Pancreas (tissue), 10 donors: ENCODE measurements around the gene FLNA. TPM values are rescaled to one million over a fixed set of nuclear protein-coding genes. Genes with fewer than 3 reads are reported as not detected.
A peak's percentile ranks its signal among the peaks of the same experiment; 100 is the strongest.

Experiments
- ATAC-seq, 4 donors: fragments of 200-7000 bp; cut with Tn5 transposase; one replicate each; pipeline versions ENCODE4 v1.8.0 to v1.9.1; 2020; ENCODE audit warnings: mild to moderate bottlenecking in 4 of 4, moderate library complexity in 4 of 4
- DNase-seq, 6 donors: peaks; one replicate each; pipeline ENCODE4 v3.0.0-alpha.2; 2020
- FAIRE-seq: peaks from 2 replicates; lab custom pipeline; 2012; peaks lifted over from hg19 to GRCh38; lab: Jason Lieb, UNC
- H3K27ac ChIP-seq, 4 donors: fragments of 200-600 bp; sonication (generic); 1 replicate in 3 of 4; 2 replicates in 1 of 4; pipeline versions ENCODE4 v1.5.0 to v1.8.0; 2020
- H3K27me3 ChIP-seq, 4 donors: fragments of 200-600 bp; one replicate each; pipeline ENCODE4 v1.8.0; 2021
- H3K36me3 ChIP-seq, 3 donors: fragments of 200-600 bp; sonication (generic) in 1 of 3; one replicate each; pipeline versions ENCODE4 v1.5.0 to v1.8.0; 2020 to 2021
- H3K4me1 ChIP-seq, 3 donors: fragments of 200-600 bp; one replicate each; pipeline ENCODE4 v1.8.0; 2021
- H3K4me3 ChIP-seq, 4 donors: fragments of 200-600 bp; sonication (generic) in 2 of 4; one replicate each; pipeline versions ENCODE4 v1.5.0 to v1.8.0; 2020 to 2021
- H3K9me3 ChIP-seq, 4 donors: fragments of 200-600 bp; one replicate each; pipeline ENCODE4 v1.8.0; 2021
- WGBS, 2 donors: extraction: QIAGEN DNeasy Blood & Tissue Kit; methylation state at CpG; one replicate each; pipeline ENCODE4 v1.1.7; 2013; 5-methylcytosine and 5-hydroxymethylcytosine counted together
- intact Hi-C, 3 donors: fragments of 100-400 bp; cut with DNase I; formaldehyde crosslinking; loops; one replicate each; pipeline versions ENCODE4 v1.11.1 to v1.14.2; 2022
- polyA plus RNA-seq, 2 donors: library from polyadenylated mRNA; stranded (reverse); fragments of 200-250 nt; gene quantifications; one replicate each; pipeline ENCODE4 v1.2.3, GENCODE V29; 2013
- total RNA-seq, 6 donors: library from RNA; stranded (reverse); fragmentation: NEBNext Ultra II Directional in 4 of 6; extraction: Animal tissue kit (Norgen Biotek cat#: 25700) in 4 of 6; gene quantifications; one replicate each; pipeline versions ENCODE4 v1.2.1 to v1.2.4, GENCODE V29; 2021 to 2023
- TF ChIP-seq, protein P1 (sequence below), 4 donors: fragments of 200-600 bp; sonication (generic) in 3 of 4; IDR thresholded peaks; one replicate each; pipeline versions ENCODE4 v1.5.0 to v1.8.0; 2021; ENCODE audit warnings: antibody characterized with exemption in 4 of 4
- donor health status: healthy with polysubstance abuse.
- donor health status: DM: no; HTN: no; CAD: no; lungs with moderate emphysema.
- donor health status: DM: no; HTN: no; CAD: no.
- donor health status: control.
- donor health status: control.
- donor health status: Bipolar disorder and iron deficiency.
- donor health status: DM: yes; HTN: yes; CAD: no.
- donor health status: DM: no; HTN: no; CAD: no.
- donor health status: DM: no; HTN: no; CAD: no.
- donor health status: DM: yes; HTN: yes; CAD: no.

FLNA gene
- total and polyA plus RNA-seq, 8 donors: 67.0 to 298 (median 184) TPM

DNA sequence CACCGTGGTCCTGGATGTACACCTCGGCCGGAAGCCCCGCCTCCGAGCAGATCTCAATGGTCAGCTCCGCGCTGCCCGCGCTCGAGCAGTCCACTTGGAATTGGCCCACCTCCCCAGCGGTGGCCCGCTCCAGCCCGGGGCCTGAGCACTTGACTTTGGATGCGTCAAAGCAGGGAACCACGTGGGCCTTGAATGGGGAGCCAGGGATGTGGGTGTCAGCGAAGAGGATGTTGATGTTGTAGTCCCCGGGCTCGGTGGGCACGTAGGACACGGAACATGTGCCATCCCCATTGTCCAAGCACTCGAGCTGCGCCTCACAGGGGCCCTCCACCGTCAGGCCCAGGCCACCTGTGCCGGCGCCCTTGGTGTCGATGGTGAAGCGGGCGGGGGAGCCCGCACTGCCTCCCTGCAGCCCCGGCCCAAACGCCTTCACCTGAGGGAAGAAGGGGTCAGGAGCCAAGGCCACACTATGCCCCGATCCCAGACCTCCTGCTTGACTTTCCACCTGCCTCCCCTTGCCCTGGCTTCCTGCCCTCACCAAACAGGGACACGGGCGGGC lies 14.2 kb downstream of the FLNA start:
- ATAC-seq: no peak
- no peak overlapping the region for H3K27ac ChIP-seq
- no peaks in the 10 kb centered on the region for H3K9me3 ChIP-seq
- no peak for DNase-seq
- H3K4me3 ChIP-seq: no peak overlapping the region
- intact Hi-C loops: no loop called here
- TF ChIP-seq, protein P1, sequence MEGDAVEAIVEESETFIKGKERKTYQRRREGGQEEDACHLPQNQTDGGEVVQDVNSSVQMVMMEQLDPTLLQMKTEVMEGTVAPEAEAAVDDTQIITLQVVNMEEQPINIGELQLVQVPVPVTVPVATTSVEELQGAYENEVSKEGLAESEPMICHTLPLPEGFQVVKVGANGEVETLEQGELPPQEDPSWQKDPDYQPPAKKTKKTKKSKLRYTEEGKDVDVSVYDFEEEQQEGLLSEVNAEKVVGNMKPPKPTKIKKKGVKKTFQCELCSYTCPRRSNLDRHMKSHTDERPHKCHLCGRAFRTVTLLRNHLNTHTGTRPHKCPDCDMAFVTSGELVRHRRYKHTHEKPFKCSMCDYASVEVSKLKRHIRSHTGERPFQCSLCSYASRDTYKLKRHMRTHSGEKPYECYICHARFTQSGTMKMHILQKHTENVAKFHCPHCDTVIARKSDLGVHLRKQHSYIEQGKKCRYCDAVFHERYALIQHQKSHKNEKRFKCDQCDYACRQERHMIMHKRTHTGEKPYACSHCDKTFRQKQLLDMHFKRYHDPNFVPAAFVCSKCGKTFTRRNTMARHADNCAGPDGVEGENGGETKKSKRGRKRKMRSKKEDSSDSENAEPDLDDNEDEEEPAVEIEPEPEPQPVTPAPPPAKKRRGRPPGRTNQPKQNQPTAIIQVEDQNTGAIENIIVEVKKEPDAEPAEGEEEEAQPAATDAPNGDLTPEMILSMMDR (IDR thresholded peaks at IDR 0.05): no peak
- FAIRE-seq: no peak
- WGBS, 2 donors: 94% methylated on average over 33 to 34 of the region's 34 CpGs
- H3K4me1 ChIP-seq: no peaks in the 10 kb centered on the region
- H3K27me3 ChIP-seq: no peaks in the 10 kb centered on the region
- peaks cover 0 to 4% (median 0%) of the 10 kb centered on the region in 3 donors for H3K36me3 ChIP-seq

DNA sequence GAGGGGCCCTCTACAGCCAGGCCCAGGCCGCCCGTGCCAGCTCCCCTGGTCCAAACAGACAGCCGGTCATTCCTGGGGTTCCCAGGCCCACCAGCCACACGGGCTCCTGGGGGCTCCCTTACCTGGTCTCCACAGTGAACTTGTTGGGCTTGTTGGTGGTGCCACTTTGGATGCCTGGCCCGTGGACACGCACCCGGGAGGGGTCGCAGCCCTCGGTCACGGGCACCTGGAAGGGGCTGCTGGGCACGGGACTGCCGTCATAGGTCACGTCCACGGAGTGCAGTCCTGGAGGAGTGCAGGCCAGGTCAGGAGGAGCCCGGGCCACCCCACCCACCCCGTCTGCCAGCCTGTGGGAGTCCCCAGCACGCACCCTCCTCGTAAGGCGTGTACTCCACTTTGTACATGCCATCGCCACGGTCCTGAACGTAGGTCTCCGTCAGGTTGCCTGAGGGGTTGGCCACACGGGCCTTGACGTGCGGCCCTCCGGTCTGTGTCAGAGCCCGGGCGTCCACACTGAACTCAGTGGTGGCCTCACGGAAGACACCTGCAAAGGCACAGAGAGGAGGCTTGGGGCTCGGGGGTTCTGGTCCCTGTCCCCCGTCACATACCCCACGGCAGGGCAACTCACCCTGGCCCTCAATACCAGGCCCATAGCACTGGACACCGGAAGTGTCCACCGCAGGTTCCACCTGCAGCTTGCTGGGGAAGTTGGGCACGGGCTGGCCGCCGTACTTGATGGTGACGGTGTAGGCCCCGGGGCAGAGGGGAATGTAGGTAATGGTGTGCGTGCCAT lies 14.9 kb downstream of the FLNA start:
- no peak for ATAC-seq
- no peak overlapping the region for H3K4me3 ChIP-seq
- H3K36me3 ChIP-seq: peaks cover 0 to 4% (median 0%) of the 10 kb centered on the region in 3 donors
- H3K27ac ChIP-seq: no peak overlapping the region
- H3K9me3 ChIP-seq: no peaks in the 10 kb centered on the region
- TF ChIP-seq, protein P1 (IDR thresholded peaks at IDR 0.05): no peak
- FAIRE-seq: no peak
- H3K27me3 ChIP-seq: no peaks in the 10 kb centered on the region
- DNase-seq: no peak
- intact Hi-C loops: no loop called here
- no peaks in the 10 kb centered on the region for H3K4me1 ChIP-seq
- 94 to 97% methylated on average over 39 to 41 of the region's 41 CpGs for WGBS, 2 donors

DNA sequence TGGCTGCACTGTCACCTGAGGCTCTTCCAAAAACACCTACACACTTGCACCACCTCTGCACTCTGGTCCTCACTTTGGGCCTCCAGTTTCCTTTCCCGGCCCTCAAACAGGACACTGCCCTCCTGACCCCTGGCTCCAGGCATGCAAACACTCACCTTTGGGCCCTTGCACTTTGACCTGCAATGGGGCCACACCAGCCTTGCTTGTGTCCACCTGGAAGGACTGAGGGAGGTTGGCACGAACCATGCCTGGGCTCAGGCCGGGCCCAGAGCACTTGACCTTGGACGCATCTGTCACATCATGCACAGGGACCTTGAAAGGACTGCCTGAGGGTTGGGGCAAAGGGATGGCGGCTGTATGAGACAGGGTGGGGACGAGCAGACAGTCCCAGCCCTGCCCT lies 15.6 kb downstream of the FLNA start:
- TF ChIP-seq, protein P1 (IDR thresholded peaks at IDR 0.05): no peak
- FAIRE-seq: no peak
- ATAC-seq: no peak
- H3K4me3 ChIP-seq: no peak overlapping the region
- H3K27ac ChIP-seq: no peak overlapping the region
- DNase-seq: peak in 1 of 6 donors; percentile 52
- 49 to 67% methylated on average over 6 of the region's 6 CpGs for WGBS, 2 donors
- no peaks in the 10 kb centered on the region for H3K4me1 ChIP-seq
- intact Hi-C loops: no loop called here
- no peaks in the 10 kb centered on the region for H3K9me3 ChIP-seq
- no peaks in the 10 kb centered on the region for H3K27me3 ChIP-seq
- H3K36me3 ChIP-seq: peaks cover 0 to 4% (median 0%) of the 10 kb centered on the region in 3 donors

DNA sequence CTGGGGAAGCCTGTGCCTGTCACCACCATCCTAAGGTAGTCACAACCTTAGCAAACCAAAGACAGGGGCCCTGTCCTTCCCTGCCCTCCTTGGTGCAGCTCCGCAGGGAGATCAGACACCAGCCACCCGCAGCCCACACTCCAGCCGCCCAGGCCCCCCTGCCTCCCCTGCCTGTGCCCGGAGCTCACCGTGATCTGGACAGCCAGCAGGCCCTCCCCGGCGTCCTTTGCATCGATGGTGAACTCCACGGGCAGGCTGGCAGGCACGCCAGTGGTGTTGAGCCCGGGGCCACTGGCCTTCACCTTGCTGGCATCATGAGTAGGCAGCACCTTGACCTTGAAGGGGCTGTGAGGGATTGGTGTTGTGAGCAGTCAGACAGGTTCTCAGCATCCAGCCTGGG lies 16.4 kb downstream of the FLNA start:
- Histone ChIP-seq H3K4me3 (no peak overlapping the region), H3K4me1 (no peaks in the 10 kb centered on the region), H3K27ac (no peak overlapping the region), H3K27me3 (no peaks in the 10 kb centered on the region), H3K36me3 (peaks cover 0 to 11% (median 0%) of the 10 kb centered on the region in 3 donors), H3K9me3 (no peaks in the 10 kb centered on the region)
- TF ChIP-seq, protein P1 (IDR thresholded peaks at IDR 0.05): no peak
- intact Hi-C loops: no loop called here
- 83 to 88% methylated on average over 11 of the region's 11 CpGs for WGBS, 2 donors
- FAIRE-seq (no peak), ATAC-seq (no peak), DNase-seq (peak in 1 of 6 donors; percentile 76)

DNA sequence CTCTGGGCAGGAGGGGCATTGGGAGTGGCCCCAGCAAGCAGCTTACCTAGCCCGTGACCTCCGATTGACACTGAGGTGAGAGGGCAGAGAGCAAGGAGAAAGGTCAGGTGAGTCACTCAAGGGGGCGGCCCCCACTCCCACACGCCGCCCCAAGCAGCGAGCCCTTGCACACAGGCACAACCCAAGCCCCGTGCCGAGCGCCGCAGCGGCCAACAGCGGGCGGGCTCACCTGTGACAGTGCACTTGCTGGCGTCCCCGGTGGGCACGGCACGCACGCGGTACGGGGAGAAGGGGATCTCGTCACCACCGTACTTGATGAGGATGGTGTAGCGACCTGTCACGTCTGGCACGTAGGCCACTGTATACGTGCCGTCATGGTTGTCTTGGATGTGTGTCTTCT lies 17.2 kb downstream of the FLNA start:
- no peak for FAIRE-seq
- 93 to 95% methylated on average over 27 of the region's 27 CpGs for WGBS, 2 donors
- TF ChIP-seq, protein P1 (IDR thresholded peaks at IDR 0.05): no peak

More for the DNA sequence above, 17.2 kb downstream of the FLNA start:
- no peaks in the 10 kb centered on the region for H3K9me3 ChIP-seq
- ATAC-seq (no peak), DNase-seq (peak in 1 of 6 donors; percentile 73)
- H3K36me3 ChIP-seq: peaks cover 0 to 16% (median 0%) of the 10 kb centered on the region in 3 donors
- no peaks in the 10 kb centered on the region for H3K4me1 ChIP-seq
- no peak overlapping the region for H3K27ac ChIP-seq
- intact Hi-C loops: no loop called here
- H3K4me3 ChIP-seq: no peak overlapping the region
- H3K27me3 ChIP-seq: no peaks in the 10 kb centered on the region
